B cell (primary cell): ENCODE results near the gene EEFSEC. TPM values are rescaled to one million over a fixed set of nuclear protein-coding genes. Genes with fewer than 3 reads are reported as not detected.

Experiments used
- ATAC-seq: fragments of 200-7000 bp; cut with Tn5 transposase; one replicate; pipeline ENCODE4 v1.10.0; 2021; ENCODE audit warnings: low read depth, mild to moderate bottlenecking, moderate number of reproducible peaks, moderate library complexity
- CTCF ChIA-PET: fragments of 350-600 bp; sonication (Branson Sonifier 250); formaldehyde crosslinking; loops from one replicate; lab custom pipeline; 2021; ENCODE audit warnings: antibody characterized with exemption, inconsistent platforms; lab: Charles Lee
- POLR2A ChIA-PET: fragments of 350-600 bp; sonication (Branson Sonifier 250); formaldehyde crosslinking; loops from one replicate; lab custom pipeline; 2021; ENCODE audit warnings: antibody characterized with exemption; lab: Charles Lee
- DNase-seq: peaks from one replicate; pipeline ENCODE4 v3.0.0; 2013
- H2AFZ ChIP-seq: 2 replicates; pipeline ENCODE4 v1.6.1; 2012; ENCODE audit warnings: mild to moderate bottlenecking, low read depth, low read length; ENCODE audit not compliant: insufficient read depth, poor library complexity, severe bottlenecking
- H3K27ac ChIP-seq, 2 donors: 1 replicate in 1 of 2; 2 replicates in 1 of 2; pipeline ENCODE4 v1.5.1; 2012 to 2013; ENCODE audit warnings: low read length in 2 of 2, mild to moderate bottlenecking in 2 of 2, moderate library complexity in 1 of 2
- H3K27me3 ChIP-seq, 4 experiments: fragments of 200-600 bp in 1 of 4; sonication (generic) in 1 of 4; replicated peaks in 1 of 4; 1 replicate in 2 of 4; 2 replicates in 2 of 4; pipeline versions ENCODE4 v1.6.1 to v1.7.0; 2013 to 2016; ENCODE audit warnings: low read length in 3 of 4, mild to moderate bottlenecking in 2 of 4, mixed read lengths in 1 of 4, moderate library complexity in 1 of 4; ENCODE audit not compliant: insufficient read depth in 4 of 4, control insufficient read depth in 3 of 4; ENCODE audit errors: control extremely low read depth in 1 of 4
- H3K36me3 ChIP-seq, 2 experiments: replicated peaks in 1 of 2; 1 replicate in 1 of 2; 2 replicates in 1 of 2; pipeline versions ENCODE4 v1.6.1 to v1.7.1; 2013; ENCODE audit warnings: low read length in 1 of 2; ENCODE audit not compliant: insufficient read depth in 2 of 2, control insufficient read depth in 1 of 2; ENCODE audit errors: control extremely low read depth in 1 of 2, extremely low read depth in 1 of 2
- H3K4me1 ChIP-seq, 2 donors: fragments of 200-600 bp in 1 of 2; sonication (generic) in 1 of 2; 1 replicate in 1 of 2; 2 replicates in 1 of 2; pipeline versions ENCODE4 v1.5.1 to v1.6.1; 2013 to 2017; ENCODE audit warnings: low read length in 2 of 2; ENCODE audit not compliant: control insufficient read depth in 2 of 2, insufficient read depth in 2 of 2
- H3K4me2 ChIP-seq: replicated peaks from 2 replicates; pipeline ENCODE3; 2012; ENCODE audit warnings: mild to moderate bottlenecking, low read depth, low read length; ENCODE audit not compliant: poor library complexity, severe bottlenecking
- H3K4me3 ChIP-seq, 5 experiments: fragments of 200-600 bp in 1 of 5; sonication (generic) in 1 of 5; 1 replicate in 3 of 5; 2 replicates in 2 of 5; pipeline versions ENCODE4 v1.5.1 to v1.7.0; 2011 to 2016; ENCODE audit warnings: low read length in 4 of 5, mild to moderate bottlenecking in 4 of 5, low read depth in 2 of 5, control low read depth in 1 of 5, moderate library complexity in 1 of 5; ENCODE audit not compliant: insufficient read depth in 1 of 5; ENCODE audit errors: control extremely low read depth in 1 of 5, extremely low read depth in 1 of 5
- H3K79me2 ChIP-seq: fragments of 200-600 bp; sonication (generic); one replicate; pipeline ENCODE4 v1.6.0; 2016; ENCODE audit warnings: low read length; ENCODE audit not compliant: control insufficient read depth, insufficient read depth
- H3K9ac ChIP-seq: fragments of 200-600 bp; sonication (generic); 2 replicates; pipeline ENCODE4 v1.6.1; 2017; ENCODE audit warnings: mild to moderate bottlenecking, low read length, moderate library complexity
- H3K9me3 ChIP-seq, 3 donors: one replicate each; pipeline versions ENCODE4 v1.6.1 to v1.7.1; 2013; ENCODE audit warnings: low read length in 2 of 3; ENCODE audit not compliant: control insufficient read depth in 2 of 3, insufficient read depth in 1 of 3; ENCODE audit errors: control extremely low read depth in 1 of 3
- H4K20me1 ChIP-seq: 2 replicates; pipeline ENCODE4 v1.6.0; 2012; ENCODE audit warnings: mild to moderate bottlenecking, low read length; ENCODE audit not compliant: insufficient read depth, control insufficient read depth, poor library complexity, severe bottlenecking
- H3K27ac Mint-ChIP-seq: one replicate; pipeline ENCODE4 v1.8.0; 2021; ENCODE audit warnings: mixed read lengths
- H3K27me3 Mint-ChIP-seq: one replicate; pipeline ENCODE4 v1.8.0; 2021; ENCODE audit warnings: mixed read lengths
- H3K4me1 Mint-ChIP-seq: one replicate; pipeline ENCODE4 v1.8.0; 2021; ENCODE audit warnings: mixed read lengths
- H3K4me3 Mint-ChIP-seq: one replicate; pipeline ENCODE4 v1.8.0; 2021; ENCODE audit warnings: mixed read lengths
- H3K9me3 Mint-ChIP-seq: one replicate; pipeline ENCODE4 v1.8.0; 2022; ENCODE audit warnings: mixed read lengths; ENCODE audit not compliant: insufficient read depth
- EZH2 ChIP-seq: IDR thresholded peaks from 2 replicates; pipeline ENCODE4 v1.6.1; 2012; ENCODE audit warnings: borderline replicate concordance, low read depth, mild to moderate bottlenecking, moderate library complexity, low read length; ENCODE audit not compliant: insufficient read depth, poor library complexity, severe bottlenecking
- WGBS: methylation state at CpG from one replicate; pipeline ENCODE4 v1.1.5; 2013; ENCODE audit warnings: missing lambda C conversion rate; ENCODE audit not compliant: insufficient coverage; 5-methylcytosine and 5-hydroxymethylcytosine counted together
- intact Hi-C: fragments of 100-400 bp; cut with micrococcal nuclease; formaldehyde crosslinking; loops from one replicate; pipeline ENCODE4 v1.10.0; 2022
- polyA plus RNA-seq: library from polyadenylated mRNA; depleted of rRNA; stranded (reverse); fragments of >200 nt; gene quantifications from 2 replicates; pipeline ENCODE4 v1.2.3, GENCODE V29; 2012
- total RNA-seq, 2 donors: library from RNA; stranded (reverse); fragments of 120-200 nt in 1 of 2; gene quantifications; 1 replicate in 1 of 2; 2 replicates in 1 of 2; pipeline versions ENCODE4 v1.2.3 to v1.2.4, GENCODE V29; 2013 to 2022
- TF ChIP-seq, protein P1 (sequence below): fragments of 200-600 bp; IDR thresholded peaks from one replicate; pipeline ENCODE4 v1.8.0; 2022; ENCODE audit warnings: antibody characterized with exemption, mild to moderate bottlenecking

The EEFSEC gene
- total and polyA plus RNA-seq, 2 donors (not counting 1 experiment from before 2014, with no cell fraction given), result 17.9 to 18.4 TPM

DNA sequence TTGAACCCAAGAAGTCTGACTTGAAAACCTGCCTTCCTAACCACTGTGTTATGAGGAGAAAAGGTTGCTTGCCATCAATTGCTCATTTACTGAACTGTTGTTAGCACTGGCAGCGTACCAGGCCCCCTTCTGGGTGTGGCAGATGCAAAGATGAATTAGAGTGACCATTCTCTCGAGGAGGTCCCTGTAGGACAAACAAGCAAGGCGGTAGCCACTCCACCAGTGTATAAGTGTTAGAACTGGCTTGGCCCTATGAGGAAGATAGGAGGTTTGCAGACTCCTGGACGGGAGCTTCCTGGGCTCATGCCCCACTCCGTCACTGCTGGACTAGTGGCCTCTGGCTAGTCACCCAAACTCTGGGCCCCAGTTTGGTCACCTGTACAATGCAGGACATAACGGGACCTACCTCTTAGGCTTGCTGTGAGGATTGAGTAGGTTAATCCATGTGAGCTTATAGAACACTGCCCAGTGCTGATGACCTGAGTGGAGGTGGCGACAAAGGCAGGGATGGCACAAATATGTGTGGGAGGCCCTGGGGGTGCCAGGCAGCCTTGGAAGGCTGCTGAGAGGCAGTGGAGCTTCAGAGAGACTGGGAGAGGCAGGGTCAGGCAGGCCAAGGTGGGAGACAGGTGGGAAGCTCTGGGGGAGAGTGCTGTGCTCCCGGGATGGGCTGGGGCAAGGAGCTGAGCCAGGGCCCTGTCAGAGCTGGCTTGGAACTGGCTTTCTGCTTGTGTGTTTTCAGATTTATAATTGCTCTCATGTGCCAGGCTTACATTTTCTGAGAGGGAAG, 167.5 kb downstream of the EEFSEC start:
- Histone ChIP-seq H3K4me3 (no peak overlapping the region), H3K27me3 (no peaks in the 10 kb centered on the region), H2AFZ (no peak overlapping the region), H3K27ac (no peak overlapping the region), H3K4me1 (no peaks in the 10 kb centered on the region), H4K20me1 (no peaks in the 10 kb centered on the region), H3K9ac (no peak overlapping the region), H3K9me3 (no peaks in the 10 kb centered on the region), H3K79me2 (no peaks in the 10 kb centered on the region), H3K4me2 (no peak overlapping the region), H3K36me3 (peaks cover 0 to 6% of the 10 kb centered on the region in 2 experiments)
- peak overlapping the region; percentile 20 for H3K27ac Mint-ChIP-seq
- 98% methylated on average over 8 of the region's 8 CpGs for WGBS
- ATAC-seq (no peak), DNase-seq (no peak)
- H3K4me3 Mint-ChIP-seq, result no peak overlapping the region
- ChIA-PET CTCF (interaction anchor here (0.5 to 1.1 kb wide), 2 partner anchors 77 to 264 kb away, joined by 3 read pairs; no protein-coding TSS in a partner anchor), POLR2A (no interaction called here)
- no peaks in the 10 kb centered on the region for H3K9me3 Mint-ChIP-seq
- intact Hi-C loops, result no loop called here
- no peak for TF ChIP-seq EZH2
- TF ChIP-seq, protein P1, sequence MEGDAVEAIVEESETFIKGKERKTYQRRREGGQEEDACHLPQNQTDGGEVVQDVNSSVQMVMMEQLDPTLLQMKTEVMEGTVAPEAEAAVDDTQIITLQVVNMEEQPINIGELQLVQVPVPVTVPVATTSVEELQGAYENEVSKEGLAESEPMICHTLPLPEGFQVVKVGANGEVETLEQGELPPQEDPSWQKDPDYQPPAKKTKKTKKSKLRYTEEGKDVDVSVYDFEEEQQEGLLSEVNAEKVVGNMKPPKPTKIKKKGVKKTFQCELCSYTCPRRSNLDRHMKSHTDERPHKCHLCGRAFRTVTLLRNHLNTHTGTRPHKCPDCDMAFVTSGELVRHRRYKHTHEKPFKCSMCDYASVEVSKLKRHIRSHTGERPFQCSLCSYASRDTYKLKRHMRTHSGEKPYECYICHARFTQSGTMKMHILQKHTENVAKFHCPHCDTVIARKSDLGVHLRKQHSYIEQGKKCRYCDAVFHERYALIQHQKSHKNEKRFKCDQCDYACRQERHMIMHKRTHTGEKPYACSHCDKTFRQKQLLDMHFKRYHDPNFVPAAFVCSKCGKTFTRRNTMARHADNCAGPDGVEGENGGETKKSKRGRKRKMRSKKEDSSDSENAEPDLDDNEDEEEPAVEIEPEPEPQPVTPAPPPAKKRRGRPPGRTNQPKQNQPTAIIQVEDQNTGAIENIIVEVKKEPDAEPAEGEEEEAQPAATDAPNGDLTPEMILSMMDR, result no peak
- no peaks in the 10 kb centered on the region for H3K4me1 Mint-ChIP-seq
- no peaks in the 10 kb centered on the region for H3K27me3 Mint-ChIP-seq

DNA sequence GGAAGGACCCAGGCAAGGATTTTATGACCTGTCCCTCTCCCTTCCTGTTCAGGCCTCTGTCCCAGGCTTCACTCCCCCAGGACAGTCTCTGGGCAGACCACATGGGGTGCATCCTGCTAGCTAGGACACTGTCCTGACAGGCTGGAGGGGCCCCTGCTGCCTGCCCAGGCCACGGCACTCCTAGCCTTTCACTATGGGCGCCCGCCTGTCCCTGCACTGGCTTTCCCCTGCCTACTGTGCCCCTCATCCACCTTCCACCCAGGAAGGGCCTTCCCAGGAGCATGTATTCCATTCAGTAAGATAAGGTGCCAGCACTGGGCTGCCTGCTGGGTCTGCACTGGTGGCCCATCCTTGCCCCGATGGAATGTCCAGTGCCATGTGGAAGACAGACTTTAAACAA, 168.1 kb downstream of the EEFSEC start:
- Histone ChIP-seq H3K79me2 (no peaks in the 10 kb centered on the region), H3K36me3 (peaks cover 0 to 6% of the 10 kb centered on the region in 2 experiments), H3K9me3 (no peaks in the 10 kb centered on the region), H3K4me3 (no peak overlapping the region), H2AFZ (no peak overlapping the region), H3K4me2 (no peak overlapping the region), H3K27me3 (no peaks in the 10 kb centered on the region), H3K27ac (no peak overlapping the region), H4K20me1 (no peaks in the 10 kb centered on the region), H3K4me1 (no peaks in the 10 kb centered on the region), H3K9ac (no peak overlapping the region)
- no peak for DNase-seq
- ChIA-PET POLR2A (no interaction called here), CTCF (interaction anchor here (1.1 to 1.8 kb wide), 2 partner anchors 226 to 265 kb away, joined by 3 to 8 read pairs; no protein-coding TSS in a partner anchor)
- Mint-ChIP-seq H3K4me1 (no peaks in the 10 kb centered on the region), H3K4me3 (no peak overlapping the region), H3K27ac (no peak overlapping the region), H3K9me3 (no peaks in the 10 kb centered on the region), H3K27me3 (no peaks in the 10 kb centered on the region)
- TF ChIP-seq, protein P1, result no peak
- TF ChIP-seq EZH2, result no peak
- ATAC-seq, result no peak
- intact Hi-C loops, result no loop called here
- 100% methylated on average over 4 of the region's 4 CpGs for WGBS
